OCI-LY3 (cell line): ENCODE measurements around the gene OTUD3.

ENCODE experiments used
- EZH2phosphoT487 ChIP-seq: fragments of 200-600 bp; shearing (Covaris generic); IDR thresholded peaks from 2 replicates; pipeline ENCODE4 v1.6.1; 2018; ENCODE audit warnings: antibody characterized with exemption, mixed run types, low read depth
- TF ChIP-seq, protein P1 (sequence below): fragments of 200-600, 300-600 bp; sonication (generic); IDR thresholded peaks from 2 replicates; pipeline ENCODE4 v1.5.1; 2014; ENCODE audit warnings: antibody characterized with exemption, low read length, low read depth

DNA sequence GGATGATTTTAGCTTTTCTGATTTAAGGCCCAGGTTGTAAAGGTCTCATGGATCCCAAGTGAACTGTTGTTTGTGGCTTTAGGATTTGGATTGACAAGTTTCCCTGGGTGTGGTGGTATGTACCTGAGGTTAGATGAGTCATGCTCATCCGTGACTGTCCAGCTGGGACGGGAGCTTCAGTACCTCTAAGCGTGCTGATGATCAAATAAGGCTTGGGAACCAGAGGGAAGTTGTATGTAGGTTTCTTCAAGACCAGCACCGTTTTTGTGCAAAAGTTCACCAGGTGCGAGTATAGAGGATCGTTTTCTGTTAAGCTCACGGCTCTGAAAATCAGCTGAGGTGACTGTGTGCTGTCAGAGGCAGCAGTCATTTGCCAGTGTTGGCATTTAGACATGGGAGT lies 21.4 kb downstream of the OTUD3 start:
- TF ChIP-seq, protein P1, sequence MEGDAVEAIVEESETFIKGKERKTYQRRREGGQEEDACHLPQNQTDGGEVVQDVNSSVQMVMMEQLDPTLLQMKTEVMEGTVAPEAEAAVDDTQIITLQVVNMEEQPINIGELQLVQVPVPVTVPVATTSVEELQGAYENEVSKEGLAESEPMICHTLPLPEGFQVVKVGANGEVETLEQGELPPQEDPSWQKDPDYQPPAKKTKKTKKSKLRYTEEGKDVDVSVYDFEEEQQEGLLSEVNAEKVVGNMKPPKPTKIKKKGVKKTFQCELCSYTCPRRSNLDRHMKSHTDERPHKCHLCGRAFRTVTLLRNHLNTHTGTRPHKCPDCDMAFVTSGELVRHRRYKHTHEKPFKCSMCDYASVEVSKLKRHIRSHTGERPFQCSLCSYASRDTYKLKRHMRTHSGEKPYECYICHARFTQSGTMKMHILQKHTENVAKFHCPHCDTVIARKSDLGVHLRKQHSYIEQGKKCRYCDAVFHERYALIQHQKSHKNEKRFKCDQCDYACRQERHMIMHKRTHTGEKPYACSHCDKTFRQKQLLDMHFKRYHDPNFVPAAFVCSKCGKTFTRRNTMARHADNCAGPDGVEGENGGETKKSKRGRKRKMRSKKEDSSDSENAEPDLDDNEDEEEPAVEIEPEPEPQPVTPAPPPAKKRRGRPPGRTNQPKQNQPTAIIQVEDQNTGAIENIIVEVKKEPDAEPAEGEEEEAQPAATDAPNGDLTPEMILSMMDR: no peak
- TF ChIP-seq EZH2phosphoT487: no peak
